IPS-20b (cell line): ENCODE measurements around the gene TEDDM1.

Experiments used
- H3K27ac ChIP-seq: one replicate; pipeline ENCODE4 v1.5.1; 2013; ENCODE audit warnings: low read length
- H3K27me3 ChIP-seq: 2 replicates; pipeline ENCODE4 v1.6.1; 2013; ENCODE audit warnings: mild to moderate bottlenecking, low read length, inconsistent platforms; ENCODE audit not compliant: insufficient read depth
- H3K36me3 ChIP-seq: 2 replicates; pipeline ENCODE4 v1.6.1; 2013; ENCODE audit warnings: low read depth, mild to moderate bottlenecking, inconsistent platforms, low read length, moderate library complexity; ENCODE audit not compliant: insufficient read depth
- H3K4me1 ChIP-seq: 2 replicates; pipeline ENCODE4 v1.6.1; 2013; ENCODE audit warnings: mild to moderate bottlenecking, control low read depth, inconsistent platforms, low read length, moderate library complexity; ENCODE audit not compliant: insufficient read depth
- H3K4me3 ChIP-seq: 2 replicates; pipeline ENCODE4 v1.5.1; 2013; ENCODE audit warnings: mild to moderate bottlenecking, low read length, inconsistent platforms
- H3K9ac ChIP-seq: 2 replicates; pipeline ENCODE4 v1.6.1; 2013; ENCODE audit warnings: low read depth, mild to moderate bottlenecking, inconsistent platforms, low read length, moderate library complexity
- H3K9me3 ChIP-seq: 2 replicates; pipeline ENCODE4 v1.6.1; 2013; ENCODE audit warnings: mild to moderate bottlenecking, low read depth, low read length, inconsistent platforms; ENCODE audit not compliant: insufficient read depth

Gene TEDDM1

GRCh38 chr1:182370532-182370931 is 29.9 kb downstream of the TEDDM1 start:
- Histone ChIP-seq H3K27me3 (no peaks in the 10 kb centered on the region), H3K4me1 (no peaks in the 10 kb centered on the region), H3K9me3 (no peaks in the 10 kb centered on the region), H3K4me3 (no peak overlapping the region), H3K9ac (no peak overlapping the region), H3K36me3 (no peaks in the 10 kb centered on the region), H3K27ac (no peak overlapping the region)

- Histone ChIP-seq H3K27ac (no peak overlapping the region), H3K4me3 (no peak overlapping the region), H3K4me1 (no peaks in the 10 kb centered on the region), H3K9ac (no peak overlapping the region), H3K36me3 (no peaks in the 10 kb centered on the region), H3K9me3 (no peaks in the 10 kb centered on the region), H3K27me3 (no peaks in the 10 kb centered on the region)
These were observed 31.6 kb downstream of the TEDDM1 start for GRCh38 chr1:182368903-182369302.

- Histone ChIP-seq H3K9ac (no peak overlapping the region), H3K36me3 (no peaks in the 10 kb centered on the region), H3K4me1 (no peaks in the 10 kb centered on the region), H3K27me3 (no peaks in the 10 kb centered on the region), H3K27ac (no peak overlapping the region), H3K9me3 (no peaks in the 10 kb centered on the region), H3K4me3 (no peak overlapping the region)
These were observed 32.1 kb downstream of the TEDDM1 start for GRCh38 chr1:182368358-182368757.

GRCh38 chr1:182367926-182368325 is 32.5 kb downstream of the TEDDM1 start:
- no peaks in the 10 kb centered on the region for H3K9me3 ChIP-seq
- no peak overlapping the region for H3K27ac ChIP-seq
- H3K4me3 ChIP-seq: no peak overlapping the region
- no peak overlapping the region for H3K9ac ChIP-seq
- no peaks in the 10 kb centered on the region for H3K36me3 ChIP-seq
- H3K27me3 ChIP-seq: no peaks in the 10 kb centered on the region
- H3K4me1 ChIP-seq: peaks cover 2% of the 10 kb centered on the region; the same call in 1 of the 2 replicates

- peaks cover 7% of the 10 kb centered on the region; the same call in 1 of the 2 replicates for H3K4me1 ChIP-seq
- no peak overlapping the region for H3K4me3 ChIP-seq
- no peaks in the 10 kb centered on the region for H3K27me3 ChIP-seq
- H3K27ac ChIP-seq: no peak overlapping the region
- no peak overlapping the region for H3K9ac ChIP-seq
- no peaks in the 10 kb centered on the region for H3K9me3 ChIP-seq
- H3K36me3 ChIP-seq: no peaks in the 10 kb centered on the region
These were observed 33.9 kb downstream of the TEDDM1 start for GRCh38 chr1:182366596-182366995.

- no peak overlapping the region for H3K9ac ChIP-seq
- H3K36me3 ChIP-seq: no peaks in the 10 kb centered on the region
- H3K9me3 ChIP-seq: no peaks in the 10 kb centered on the region
- peaks cover 24% of the 10 kb centered on the region; the same call in 1 of the 2 replicates for H3K4me1 ChIP-seq
- H3K27me3 ChIP-seq: no peaks in the 10 kb centered on the region
- H3K4me3 ChIP-seq: no peak overlapping the region
- no peak overlapping the region for H3K27ac ChIP-seq
These were observed 40.8 kb downstream of the TEDDM1 start for GRCh38 chr1:182359645-182360044.

GRCh38 chr1:182357913-182358312 is 42.6 kb downstream of the TEDDM1 start:
- Histone ChIP-seq H3K36me3 (no peaks in the 10 kb centered on the region), H3K4me1 (peaks cover 22% of the 10 kb centered on the region; the same call in 1 of the 2 replicates), H3K27ac (no peak overlapping the region), H3K27me3 (no peaks in the 10 kb centered on the region), H3K4me3 (no peak overlapping the region), H3K9me3 (no peaks in the 10 kb centered on the region), H3K9ac (no peak overlapping the region)

- H3K4me1 ChIP-seq: peaks cover 17% of the 10 kb centered on the region; the same call in 1 of the 2 replicates
- no peaks in the 10 kb centered on the region for H3K27me3 ChIP-seq
- no peak overlapping the region for H3K4me3 ChIP-seq
- H3K9me3 ChIP-seq: no peaks in the 10 kb centered on the region
- H3K9ac ChIP-seq: no peak overlapping the region
- no peaks in the 10 kb centered on the region for H3K36me3 ChIP-seq
- no peak overlapping the region for H3K27ac ChIP-seq
These were observed 43.3 kb downstream of the TEDDM1 start for GRCh38 chr1:182357171-182357570.

- H3K9me3 ChIP-seq: no peaks in the 10 kb centered on the region
- H3K9ac ChIP-seq: no peak overlapping the region
- H3K4me3 ChIP-seq: no peak overlapping the region
- no peaks in the 10 kb centered on the region for H3K27me3 ChIP-seq
- no peak overlapping the region for H3K27ac ChIP-seq
- H3K4me1 ChIP-seq: peaks cover 17% of the 10 kb centered on the region; the same call in 1 of the 2 replicates
- no peaks in the 10 kb centered on the region for H3K36me3 ChIP-seq
These were observed 44.8 kb downstream of the TEDDM1 start for GRCh38 chr1:182355723-182356098.

GRCh38 chr1:182351790-182352364 is 48.6 kb downstream of the TEDDM1 start:
- H3K9me3 ChIP-seq: no peaks in the 10 kb centered on the region
- no peaks in the 10 kb centered on the region; the same call in 1 of the 2 replicates for H3K4me1 ChIP-seq
- no peak overlapping the region for H3K27ac ChIP-seq
- no peak overlapping the region for H3K4me3 ChIP-seq
- no peaks in the 10 kb centered on the region for H3K36me3 ChIP-seq
- H3K27me3 ChIP-seq: no peaks in the 10 kb centered on the region
- H3K9ac ChIP-seq: no peak overlapping the region

GRCh38 chr1:182350839-182351238 is 49.6 kb downstream of the TEDDM1 start:
- H3K27ac ChIP-seq: no peak overlapping the region
- no peaks in the 10 kb centered on the region for H3K9me3 ChIP-seq
- no peak overlapping the region for H3K4me3 ChIP-seq
- H3K36me3 ChIP-seq: no peaks in the 10 kb centered on the region
- H3K4me1 ChIP-seq: no peaks in the 10 kb centered on the region; the same call in 1 of the 2 replicates
- H3K27me3 ChIP-seq: no peaks in the 10 kb centered on the region
- no peak overlapping the region for H3K9ac ChIP-seq

GRCh38 chr1:182348961-182349747 is 51.3 kb downstream of the TEDDM1 start:
- Histone ChIP-seq H3K27me3 (no peaks in the 10 kb centered on the region), H3K4me1 (no peaks in the 10 kb centered on the region; the same call in 1 of the 2 replicates), H3K9me3 (no peaks in the 10 kb centered on the region), H3K4me3 (no peak overlapping the region), H3K36me3 (no peaks in the 10 kb centered on the region), H3K27ac (no peak overlapping the region), H3K9ac (no peak overlapping the region)
